DND-41 (cell line): Measurements from ENCODE around the gene FRS2.
A peak's percentile ranks its signal among the peaks of the same experiment; 100 is the strongest.

Source experiments
- ATAC-seq: fragments of 200-7000 bp; cut with Tn5 transposase; 3 replicates; pipeline ENCODE4 v1.9.1; 2021; ENCODE audit warnings: low read depth; ENCODE audit not compliant: insufficient read depth
- DNase-seq: peaks from one replicate; pipeline ENCODE4 v3.0.0-alpha.2; 2020
- H2AFZ ChIP-seq: 2 replicates; pipeline ENCODE4 v1.6.0; 2012; ENCODE audit warnings: low read depth, low read length
- H3K27ac ChIP-seq: 2 replicates; pipeline ENCODE4 v1.5.1; 2012; ENCODE audit warnings: low read length, inconsistent platforms
- H3K27me3 ChIP-seq: fragments of 200-600 bp; sonication (generic); 2 replicates; pipeline ENCODE4 v1.6.0; 2012; ENCODE audit warnings: low read length, mild to moderate bottlenecking, inconsistent platforms; ENCODE audit not compliant: insufficient read depth, poor library complexity
- H3K36me3 ChIP-seq: 2 replicates; pipeline ENCODE4 v1.5.1; 2012; ENCODE audit warnings: low read length, inconsistent platforms; ENCODE audit not compliant: insufficient read depth
- H3K4me1 ChIP-seq: 2 replicates; pipeline ENCODE4 v1.5.1; 2012; ENCODE audit warnings: mild to moderate bottlenecking, low read length; ENCODE audit not compliant: insufficient read depth
- H3K4me2 ChIP-seq: 2 replicates; pipeline ENCODE4 v1.6.0; 2012; ENCODE audit warnings: mild to moderate bottlenecking, moderate library complexity, low read length, inconsistent platforms; ENCODE audit not compliant: insufficient read depth
- H3K4me3 ChIP-seq, 2 experiments: fragments of 200-600 bp in 1 of 2; shearing (Covaris generic) in 1 of 2; 2 replicates each; pipeline ENCODE4 v1.5.1; 2012 to 2016; ENCODE audit warnings: inconsistent platforms in 2 of 2, low read length in 2 of 2, mild to moderate bottlenecking in 2 of 2, low read depth in 1 of 2, moderate library complexity in 1 of 2
- H3K79me2 ChIP-seq: 2 replicates; pipeline ENCODE4 v1.6.0; 2012; ENCODE audit warnings: low read length, inconsistent platforms; ENCODE audit not compliant: insufficient read depth
- H3K9ac ChIP-seq: 2 replicates; pipeline ENCODE4 v1.6.0; 2012; ENCODE audit warnings: low read depth, mild to moderate bottlenecking, inconsistent platforms, low read length, moderate library complexity
- H3K9me3 ChIP-seq: 2 replicates; pipeline ENCODE4 v1.5.1; 2012; ENCODE audit warnings: low read length, moderate library complexity, mild to moderate bottlenecking, inconsistent platforms; ENCODE audit not compliant: insufficient read depth, severe bottlenecking
- H4K20me1 ChIP-seq: 2 replicates; pipeline ENCODE4 v1.6.0; 2012; ENCODE audit warnings: low read length; ENCODE audit not compliant: insufficient read depth
- EZH2 ChIP-seq: IDR thresholded peaks from 3 replicates; pipeline ENCODE4 v1.6.1; 2012; ENCODE audit warnings: borderline replicate concordance, low read depth, mild to moderate bottlenecking, moderate library complexity, low read length, inconsistent platforms; ENCODE audit not compliant: severe bottlenecking
- TF ChIP-seq, protein P1 (sequence below): IDR thresholded peaks from 2 replicates; pipeline ENCODE4 v1.5.1; 2012; ENCODE audit warnings: borderline replicate concordance, low read length, moderate library complexity, mild to moderate bottlenecking; ENCODE audit not compliant: poor library complexity, severe bottlenecking; ENCODE audit errors: extremely low read depth

Gene FRS2

DNA sequence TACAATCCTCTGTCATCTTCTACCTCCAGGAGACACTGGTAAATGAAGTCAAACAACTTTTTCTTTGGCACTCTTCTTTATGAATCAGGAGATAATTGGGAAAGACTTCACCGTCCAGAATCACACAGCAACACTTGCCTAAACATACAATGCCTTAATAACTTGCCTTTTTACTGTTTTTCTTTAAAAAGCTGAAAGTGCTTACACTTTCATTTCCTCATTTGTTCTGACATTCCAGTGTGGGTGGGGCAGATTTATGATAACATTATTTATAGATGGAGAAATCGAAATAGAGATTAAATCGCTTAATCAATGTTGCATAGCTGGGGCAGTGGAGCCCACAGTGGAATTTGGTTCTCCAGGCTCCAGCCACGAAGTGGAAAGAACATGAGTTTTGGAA, 2.8 kb upstream of the FRS2 start:
- H4K20me1 ChIP-seq: peaks cover 11% of the 10 kb centered on the region; the same call in 1 of the 2 replicates
- no peaks in the 10 kb centered on the region for H3K27me3 ChIP-seq
- peaks cover 22% of the 10 kb centered on the region for H3K79me2 ChIP-seq
- H3K9ac ChIP-seq: no peak overlapping the region
- no peak overlapping the region for H3K27ac ChIP-seq
- no peak overlapping the region for H2AFZ ChIP-seq
- no peaks in the 10 kb centered on the region for H3K9me3 ChIP-seq
- peaks cover 2% of the 10 kb centered on the region; the same call in 1 of the 2 replicates for H3K36me3 ChIP-seq
- no peak overlapping the region for H3K4me2 ChIP-seq
- no peak for ATAC-seq
- H3K4me3 ChIP-seq: no peak overlapping the region
- no peak for DNase-seq
- H3K4me1 ChIP-seq: peaks cover 23% of the 10 kb centered on the region
- TF ChIP-seq, protein P1, sequence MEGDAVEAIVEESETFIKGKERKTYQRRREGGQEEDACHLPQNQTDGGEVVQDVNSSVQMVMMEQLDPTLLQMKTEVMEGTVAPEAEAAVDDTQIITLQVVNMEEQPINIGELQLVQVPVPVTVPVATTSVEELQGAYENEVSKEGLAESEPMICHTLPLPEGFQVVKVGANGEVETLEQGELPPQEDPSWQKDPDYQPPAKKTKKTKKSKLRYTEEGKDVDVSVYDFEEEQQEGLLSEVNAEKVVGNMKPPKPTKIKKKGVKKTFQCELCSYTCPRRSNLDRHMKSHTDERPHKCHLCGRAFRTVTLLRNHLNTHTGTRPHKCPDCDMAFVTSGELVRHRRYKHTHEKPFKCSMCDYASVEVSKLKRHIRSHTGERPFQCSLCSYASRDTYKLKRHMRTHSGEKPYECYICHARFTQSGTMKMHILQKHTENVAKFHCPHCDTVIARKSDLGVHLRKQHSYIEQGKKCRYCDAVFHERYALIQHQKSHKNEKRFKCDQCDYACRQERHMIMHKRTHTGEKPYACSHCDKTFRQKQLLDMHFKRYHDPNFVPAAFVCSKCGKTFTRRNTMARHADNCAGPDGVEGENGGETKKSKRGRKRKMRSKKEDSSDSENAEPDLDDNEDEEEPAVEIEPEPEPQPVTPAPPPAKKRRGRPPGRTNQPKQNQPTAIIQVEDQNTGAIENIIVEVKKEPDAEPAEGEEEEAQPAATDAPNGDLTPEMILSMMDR: no peak
- no peak for TF ChIP-seq EZH2

DNA sequence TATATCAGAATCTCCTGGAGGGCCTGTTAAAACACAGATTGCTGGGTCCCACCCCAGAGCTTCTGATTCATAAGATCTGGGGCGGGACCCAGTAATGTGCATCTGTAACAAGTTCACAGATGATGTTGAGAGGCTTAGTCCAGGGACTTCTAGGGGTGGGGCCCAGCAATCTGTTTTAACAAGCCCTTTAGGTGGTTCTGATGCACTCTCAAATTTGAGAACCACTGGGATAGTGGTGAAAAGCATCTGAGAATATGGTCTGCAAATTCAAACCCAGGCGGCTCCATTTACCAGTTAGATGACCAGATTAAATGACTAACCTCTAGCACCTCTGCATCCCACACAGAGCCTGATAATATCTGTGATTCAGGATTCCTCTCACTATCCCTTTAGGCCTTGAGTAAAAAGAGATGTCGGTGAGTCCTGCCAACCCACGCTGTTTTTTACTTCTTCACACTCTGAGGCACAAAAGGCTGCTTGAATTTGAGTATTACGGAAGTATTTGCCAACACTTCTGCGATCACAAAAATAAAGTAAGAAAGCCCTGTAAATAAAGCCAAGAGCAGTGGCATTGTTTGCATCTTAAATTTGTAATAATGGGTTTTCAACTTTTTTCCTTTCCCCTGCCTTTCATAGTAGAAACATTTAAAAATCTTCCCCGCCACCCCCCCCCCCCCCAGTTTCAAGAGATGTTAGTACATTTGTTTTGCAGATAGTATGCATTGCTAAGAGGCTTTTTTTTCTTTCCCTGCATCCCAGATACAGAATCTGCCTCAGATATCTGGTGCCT, 1.8 kb upstream of the FRS2 start:
- Histone ChIP-seq H3K4me1 (peaks cover 33% of the 10 kb centered on the region), H3K27me3 (no peaks in the 10 kb centered on the region), H3K4me3 (no peak overlapping the region), H3K27ac (no peak overlapping the region), H3K4me2 (no peak overlapping the region), H4K20me1 (peaks cover 19% of the 10 kb centered on the region; the same call in 1 of the 2 replicates), H3K9me3 (no peaks in the 10 kb centered on the region), H3K36me3 (peaks cover 2% of the 10 kb centered on the region; the same call in 1 of the 2 replicates), H2AFZ (no peak overlapping the region), H3K79me2 (peaks cover 32% of the 10 kb centered on the region), H3K9ac (no peak overlapping the region)
- ATAC-seq (no peak), DNase-seq (no peak)
- no peak for TF ChIP-seq EZH2
- TF ChIP-seq, protein P1: no peak

DNA sequence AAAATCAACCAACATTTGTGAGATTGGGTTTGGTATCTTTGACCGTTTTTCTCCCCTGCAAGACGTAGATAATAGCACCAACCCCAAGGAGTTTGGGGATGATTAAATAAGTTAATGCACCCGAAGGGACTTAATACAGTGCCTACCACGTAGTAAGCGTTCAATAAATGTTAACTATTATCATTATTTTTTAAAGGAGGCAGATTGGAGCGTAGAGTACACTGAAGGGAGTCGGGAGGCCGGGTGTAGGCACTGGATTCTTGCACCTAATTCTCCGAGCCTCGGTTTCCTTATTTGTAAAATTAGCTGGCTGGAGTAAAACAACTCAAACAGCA, 367 bp upstream of the FRS2 start:
- ATAC-seq: no peak
- H3K4me1 ChIP-seq: peaks cover 36% of the 10 kb centered on the region

More for the DNA sequence above, 367 bp upstream of the FRS2 start:
- Histone ChIP-seq H3K27ac (peak overlapping the region; percentile 80), H3K79me2 (peaks cover 46% of the 10 kb centered on the region), H2AFZ (peak overlapping the region; percentile 93), H3K4me3 (peak overlapping the region; percentile 95 to 99; a peak in 3 of 4 replicates), H4K20me1 (peaks cover 26% of the 10 kb centered on the region; the same call in 1 of the 2 replicates), H3K9ac (peak overlapping the region; percentile 94), H3K36me3 (peaks cover 2% of the 10 kb centered on the region; the same call in 1 of the 2 replicates), H3K4me2 (peak overlapping the region; percentile 94), H3K9me3 (no peaks in the 10 kb centered on the region), H3K27me3 (no peaks in the 10 kb centered on the region)
- no peak for DNase-seq
- TF ChIP-seq, protein P1: no peak
- TF ChIP-seq EZH2: no peak
